Spleen (tissue), 11 donors: Measurements from ENCODE around the gene ADARB2. TPM values are rescaled to one million over a fixed set of nuclear protein-coding genes. Genes with fewer than 3 reads are reported as not detected.

Source experiments
- DNase-seq: peaks from one replicate; pipeline ENCODE4 v3.0.0-alpha.2; 2020
- H3K27ac ChIP-seq, 8 donors: fragments of 200-600 bp; sonication (generic) in 7 of 8; 1 replicate in 4 of 8; 2 replicates in 4 of 8; pipeline versions ENCODE4 v1.5.0 to v1.8.0; 2016 to 2021; ENCODE audit warnings: inconsistent platforms in 4 of 8, mild to moderate bottlenecking in 4 of 8, moderate library complexity in 1 of 8
- H3K27me3 ChIP-seq, 7 donors: fragments of 200-600 bp; sonication (generic) in 6 of 7; replicated peaks in 1 of 7; 1 replicate in 4 of 7; 2 replicates in 3 of 7; pipeline versions ENCODE4 v1.5.0 to v1.8.0; 2016 to 2021; ENCODE audit warnings: inconsistent platforms in 3 of 7, mild to moderate bottlenecking in 1 of 7
- H3K36me3 ChIP-seq, 6 donors: fragments of 200-600 bp; sonication (generic) in 5 of 6; 1 replicate in 4 of 6; 2 replicates in 2 of 6; pipeline versions ENCODE4 v1.5.0 to v1.8.0; 2016 to 2021; ENCODE audit warnings: inconsistent platforms in 2 of 6
- H3K4me1 ChIP-seq, 6 donors: fragments of 200-600 bp; sonication (generic) in 5 of 6; 1 replicate in 3 of 6; 2 replicates in 3 of 6; pipeline versions ENCODE4 v1.5.0 to v1.8.0; 2016 to 2021; ENCODE audit warnings: inconsistent platforms in 3 of 6
- H3K4me3 ChIP-seq, 8 donors: fragments of 200-600 bp; sonication (generic) in 7 of 8; 1 replicate in 4 of 8; 2 replicates in 4 of 8; pipeline versions ENCODE4 v1.5.0 to v1.8.0; 2016 to 2021; ENCODE audit warnings: inconsistent platforms in 4 of 8, mild to moderate bottlenecking in 4 of 8, moderate library complexity in 2 of 8
- H3K9me3 ChIP-seq, 8 donors: fragments of 200-600 bp; sonication (generic) in 7 of 8; 1 replicate in 4 of 8; 2 replicates in 4 of 8; pipeline versions ENCODE4 v1.5.0 to v1.8.0; 2016 to 2021; ENCODE audit warnings: inconsistent platforms in 4 of 8
- POLR2A ChIP-seq, 3 donors: fragments of 450-650 bp; IDR thresholded peaks; one replicate each; pipeline ENCODE4 v1.5.1; 2017; ENCODE audit warnings: antibody characterized with exemption in 3 of 3, mild to moderate bottlenecking in 1 of 3
- POLR2AphosphoS5 ChIP-seq, 3 donors: sonication (generic); formaldehyde crosslinking; IDR thresholded peaks; one replicate each; pipeline ENCODE4 v1.5.1; 2017; ENCODE audit warnings: antibody characterized with exemption in 3 of 3
- WGBS, 5 donors: extraction: QIAGEN DNeasy Blood & Tissue Kit in 3 of 5; methylation state at CpG; one replicate each; pipeline versions ENCODE4 v1.1.5 to v1.1.7; 2013 to 2018; 5-methylcytosine and 5-hydroxymethylcytosine counted together
- intact Hi-C: fragments of 100-400 bp; cut with DNase I; formaldehyde crosslinking; loops from one replicate; pipeline ENCODE4 v1.15.0; 2023; ENCODE audit warnings: low total_unique reads
- polyA plus RNA-seq, 3 donors: library from polyadenylated mRNA; stranded (reverse); fragments of 200-250 nt; gene quantifications; one replicate each; pipeline ENCODE4 v1.2.1, GENCODE V29; 2013
- total RNA-seq, 7 donors: library from RNA; depleted of rRNA in 3 of 7; stranded (reverse); fragments of >200 nt in 3 of 7; fragmentation: NEBNext Ultra II Directional in 4 of 7; extraction: Animal tissue kit (Norgen Biotek cat#: 25700) in 4 of 7; gene quantifications; one replicate each; pipeline versions ENCODE4 v1.1.0 to v1.2.1, GENCODE V29; 2016 to 2021
- TF ChIP-seq, protein P1 (sequence below), 11 experiments: fragments of 200-600 bp in 7 of 11; fragments of 450-650 bp in 4 of 11; sonication (generic) in 4 of 11; IDR thresholded peaks in 8 of 11; conservative IDR thresholded peaks in 3 of 11; 1 replicate in 7 of 11; 2 replicates in 4 of 11; pipeline versions ENCODE4 v1.4.0 to v1.8.0; 2016 to 2021; ENCODE audit warnings: antibody characterized with exemption in 11 of 11, inconsistent platforms in 4 of 11, mild to moderate bottlenecking in 1 of 11
- donor health status: healthy with polysubstance abuse.
- donor health status: DM: no; HTN: no; CAD: no; lungs with moderate emphysema.
- donor health status: DM: no; HTN: no; CAD: no.
- donor health status: Bipolar disorder and iron deficiency.
- donor health status: healthy.
- donor health status: DM: no; HTN: no; CAD: no.
- donor health status: DM: yes; HTN: yes; CAD: no.

Gene ADARB2
- total and polyA plus RNA-seq, 10 donors = 0.05 to 8.1 (median 0.96) TPM

DNA sequence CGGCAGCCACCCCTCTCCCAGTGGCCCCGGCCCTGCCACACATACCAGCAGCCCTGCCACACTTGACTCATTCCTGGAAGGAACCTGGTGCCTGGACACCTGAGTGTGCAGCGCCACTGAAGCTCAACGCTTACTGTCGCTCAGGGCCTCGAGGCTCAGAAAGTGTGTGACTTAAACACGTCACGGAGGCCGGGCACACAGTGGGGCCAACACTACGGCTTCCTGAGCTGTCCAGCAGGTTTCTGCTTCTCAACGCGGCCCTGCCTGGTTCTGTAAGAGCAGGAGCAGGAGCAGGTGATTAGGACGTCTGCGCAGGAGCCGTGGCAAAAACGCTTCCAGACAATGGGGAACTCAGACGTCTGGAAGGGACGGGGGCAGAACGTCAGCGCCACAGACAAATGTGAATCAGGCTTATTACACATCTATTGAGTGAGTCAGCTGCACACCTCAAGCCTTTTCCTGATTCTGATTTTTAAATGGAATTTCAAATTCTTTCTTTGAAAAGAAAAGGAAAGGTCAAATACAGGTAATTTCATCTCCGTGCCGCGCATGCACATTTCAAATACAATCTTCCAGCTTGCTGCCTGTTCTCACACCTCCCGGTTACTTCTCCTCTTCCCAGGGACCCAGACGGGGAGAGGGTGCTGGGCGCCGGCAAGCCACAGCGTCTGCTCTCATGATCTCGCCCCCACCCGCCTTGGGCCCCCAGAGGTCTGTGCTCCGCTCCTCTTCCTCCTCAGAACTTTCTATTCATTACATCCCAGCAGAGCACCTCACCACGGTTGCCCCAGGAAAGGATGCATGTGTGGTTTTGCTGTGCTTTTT is 66.6 kb downstream of the ADARB2 start:
- H3K36me3 ChIP-seq = no peaks in the 10 kb centered on the region
- H3K27ac ChIP-seq = no peak overlapping the region
- H3K4me3 ChIP-seq = no peak overlapping the region
- DNase-seq = peak; percentile 73
- WGBS, 5 donors = 76 to 84% (median 81%) methylated on average over 32 of the region's 32 CpGs
- intact Hi-C loops = no loop called here
- TF ChIP-seq POLR2A (IDR thresholded peaks at IDR 0.05) (no peak), POLR2AphosphoS5 (IDR thresholded peaks at IDR 0.05) (no peak)
- TF ChIP-seq, protein P1, sequence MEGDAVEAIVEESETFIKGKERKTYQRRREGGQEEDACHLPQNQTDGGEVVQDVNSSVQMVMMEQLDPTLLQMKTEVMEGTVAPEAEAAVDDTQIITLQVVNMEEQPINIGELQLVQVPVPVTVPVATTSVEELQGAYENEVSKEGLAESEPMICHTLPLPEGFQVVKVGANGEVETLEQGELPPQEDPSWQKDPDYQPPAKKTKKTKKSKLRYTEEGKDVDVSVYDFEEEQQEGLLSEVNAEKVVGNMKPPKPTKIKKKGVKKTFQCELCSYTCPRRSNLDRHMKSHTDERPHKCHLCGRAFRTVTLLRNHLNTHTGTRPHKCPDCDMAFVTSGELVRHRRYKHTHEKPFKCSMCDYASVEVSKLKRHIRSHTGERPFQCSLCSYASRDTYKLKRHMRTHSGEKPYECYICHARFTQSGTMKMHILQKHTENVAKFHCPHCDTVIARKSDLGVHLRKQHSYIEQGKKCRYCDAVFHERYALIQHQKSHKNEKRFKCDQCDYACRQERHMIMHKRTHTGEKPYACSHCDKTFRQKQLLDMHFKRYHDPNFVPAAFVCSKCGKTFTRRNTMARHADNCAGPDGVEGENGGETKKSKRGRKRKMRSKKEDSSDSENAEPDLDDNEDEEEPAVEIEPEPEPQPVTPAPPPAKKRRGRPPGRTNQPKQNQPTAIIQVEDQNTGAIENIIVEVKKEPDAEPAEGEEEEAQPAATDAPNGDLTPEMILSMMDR (IDR thresholded peaks at IDR 0.05 in 8 of 11, conservative IDR thresholded peaks at IDR 0.05 in 3 of 11) = no peak
- H3K9me3 ChIP-seq = no peaks in the 10 kb centered on the region
- H3K4me1 ChIP-seq = no peaks in the 10 kb centered on the region
- H3K27me3 ChIP-seq = peaks cover 0 to 20% (median 0%) of the 10 kb centered on the region in 7 donors

DNA sequence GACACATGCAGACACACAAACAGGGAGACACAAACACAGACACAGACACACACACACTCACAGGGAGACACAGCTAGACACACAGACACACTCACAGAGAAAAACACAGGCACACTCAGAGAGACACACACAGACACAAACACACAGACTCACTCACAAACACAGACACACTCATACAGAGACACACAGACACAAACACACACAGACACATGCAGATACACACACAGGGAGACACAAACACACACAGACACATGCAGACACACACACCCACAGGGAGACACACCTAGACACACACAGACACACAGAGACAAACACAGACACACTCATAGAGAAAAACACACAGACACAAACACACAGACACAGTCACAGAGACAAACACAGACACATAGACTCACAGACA is 67.9 kb downstream of the ADARB2 start:
- H3K9me3 ChIP-seq = no peaks in the 10 kb centered on the region
- no peaks in the 10 kb centered on the region for H3K36me3 ChIP-seq
- no peak overlapping the region for H3K27ac ChIP-seq
- TF ChIP-seq POLR2AphosphoS5 (IDR thresholded peaks at IDR 0.05) (no peak), POLR2A (IDR thresholded peaks at IDR 0.05) (no peak)
- TF ChIP-seq, protein P1 (IDR thresholded peaks at IDR 0.05 in 8 of 11, conservative IDR thresholded peaks at IDR 0.05 in 3 of 11) = no peak
- H3K4me1 ChIP-seq = no peaks in the 10 kb centered on the region
- intact Hi-C loops = no loop called here
- peaks cover 0 to 15% (median 0%) of the 10 kb centered on the region in 7 donors for H3K27me3 ChIP-seq
- H3K4me3 ChIP-seq = no peak overlapping the region
- no peak for DNase-seq

DNA sequence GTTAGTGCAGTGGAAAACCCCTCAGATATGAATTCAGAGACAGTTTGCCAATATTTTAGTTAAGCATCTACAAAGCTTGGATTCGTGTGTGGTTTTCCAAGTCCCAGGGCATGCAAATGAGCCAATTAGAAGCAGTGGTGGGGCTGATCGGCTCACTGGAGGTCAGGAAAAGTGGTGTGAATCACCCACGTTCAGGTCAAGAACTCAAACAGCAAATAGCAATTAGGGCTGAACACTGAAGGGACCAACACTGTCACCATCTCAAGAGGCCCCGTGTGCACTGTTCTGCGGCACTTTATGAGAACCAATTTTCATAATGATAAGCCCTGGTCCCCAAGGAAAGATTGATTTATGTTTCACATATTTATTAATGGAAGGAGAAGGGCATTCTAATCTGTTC is 68.9 kb downstream of the ADARB2 start:
- Histone ChIP-seq H3K27ac (no peak overlapping the region), H3K9me3 (no peaks in the 10 kb centered on the region), H3K27me3 (peaks cover 0 to 9% (median 0%) of the 10 kb centered on the region in 7 donors), H3K4me3 (no peak overlapping the region), H3K4me1 (peaks cover 0 to 5% (median 0%) of the 10 kb centered on the region in 6 donors), H3K36me3 (no peaks in the 10 kb centered on the region)
- DNase-seq = no peak
- TF ChIP-seq, protein P1 (IDR thresholded peaks at IDR 0.05 in 8 of 11, conservative IDR thresholded peaks at IDR 0.05 in 3 of 11) = no peak
- TF ChIP-seq POLR2AphosphoS5 (IDR thresholded peaks at IDR 0.05) = no peak
- no peak for TF ChIP-seq POLR2A (IDR thresholded peaks at IDR 0.05)
- 52 to 71% (median 62%) methylated on average over 5 of the region's 5 CpGs for WGBS, 5 donors
- intact Hi-C loops = no loop called here

DNA sequence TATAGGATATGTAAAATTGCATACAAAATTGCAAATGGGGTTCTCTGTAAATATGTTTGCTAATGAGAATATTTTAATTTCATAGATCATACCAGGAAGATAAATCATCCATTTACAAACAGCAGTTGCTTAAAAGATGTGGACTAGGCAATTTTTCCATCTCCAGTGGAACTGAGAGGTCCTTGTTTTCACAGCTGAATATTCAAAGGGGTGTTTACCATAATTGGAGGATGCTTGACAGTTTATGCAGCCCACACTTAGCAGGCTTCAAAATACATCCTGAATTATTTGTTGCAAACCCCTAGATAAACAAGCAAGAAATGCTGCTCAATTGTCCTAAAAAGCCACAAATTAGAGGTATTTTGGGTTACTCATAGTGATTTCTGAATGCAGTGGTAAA is 69.9 kb downstream of the ADARB2 start:
- Histone ChIP-seq H3K9me3 (no peaks in the 10 kb centered on the region), H3K27me3 (peaks cover 0 to 3% (median 0%) of the 10 kb centered on the region in 7 donors), H3K36me3 (no peaks in the 10 kb centered on the region), H3K27ac (no peak overlapping the region), H3K4me1 (peaks cover 0 to 14% (median 0%) of the 10 kb centered on the region in 6 donors), H3K4me3 (no peak overlapping the region)
- TF ChIP-seq POLR2A (IDR thresholded peaks at IDR 0.05) (no peak), POLR2AphosphoS5 (IDR thresholded peaks at IDR 0.05) (no peak)
- TF ChIP-seq, protein P1 (IDR thresholded peaks at IDR 0.05 in 8 of 11, conservative IDR thresholded peaks at IDR 0.05 in 3 of 11) = no peak
- no peak for DNase-seq
- intact Hi-C loops = no loop called here
